Activated naive CD4-positive, alpha-beta T cell treated with anti-CD3 and anti-CD28 coated beads, Interleukin-2, amount 10 ng/mL, durations not matched to agents 7 days and 5 days (primary cell): Measurements from ENCODE around the gene TOB1.
A peak's percentile ranks its signal among the peaks of the same experiment; 100 is the strongest.
"Not testable (repeated sequence)": the region's sequence is repeated elsewhere in the genome, so short reads cannot be mapped to it uniquely, and the experiment has no call there.

ENCODE experiments used
- CTCF ChIA-PET: fragments of 350-600 bp; sonication (Branson Sonifier 250); formaldehyde crosslinking; loops from one replicate; lab custom pipeline; 2021; ENCODE audit warnings: antibody characterized with exemption; lab: Charles Lee
- DNase-seq: peaks from one replicate; pipeline ENCODE4 v3.0.0-alpha.2; 2020
- H3K27ac Mint-ChIP-seq: one replicate; pipeline ENCODE4 v1.8.0; 2021; ENCODE audit warnings: mild to moderate bottlenecking, moderate library complexity, mixed read lengths
- H3K27me3 Mint-ChIP-seq: one replicate; pipeline ENCODE4 v1.8.0; 2021; ENCODE audit warnings: mild to moderate bottlenecking, mixed read lengths
- H3K36me3 Mint-ChIP-seq: one replicate; pipeline ENCODE4 v1.8.0; 2021; ENCODE audit warnings: mixed read lengths
- H3K4me1 Mint-ChIP-seq: one replicate; pipeline ENCODE4 v1.8.0; 2021; ENCODE audit warnings: mixed read lengths
- H3K4me3 Mint-ChIP-seq: one replicate; pipeline ENCODE4 v1.8.0; 2021; ENCODE audit warnings: mild to moderate bottlenecking, moderate library complexity, mixed read lengths
- H3K9me3 Mint-ChIP-seq: one replicate; pipeline ENCODE4 v1.8.0; 2021; ENCODE audit warnings: mixed read lengths

Gene TOB1

DNA sequence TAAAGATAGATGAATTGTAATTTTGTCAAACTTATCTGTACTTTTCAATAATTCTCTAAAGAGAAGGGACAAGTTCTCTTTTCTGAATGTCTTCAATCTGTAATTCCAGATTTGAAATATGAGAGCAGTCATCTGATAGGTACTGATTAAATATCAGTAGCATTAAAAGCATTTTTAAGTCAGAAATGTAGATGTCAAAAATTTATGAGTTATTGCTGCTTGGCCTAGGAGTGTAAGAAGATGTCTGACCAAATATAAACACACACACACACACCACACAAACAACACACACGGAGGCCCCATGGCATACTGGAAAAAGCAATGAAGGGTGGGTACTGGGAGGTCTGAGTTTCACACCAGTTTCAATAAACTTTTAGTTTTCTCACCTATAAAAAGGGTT lies 2.4 kb upstream of the TOB1 start:
- H3K4me3 Mint-ChIP-seq, result peak overlapping the region; percentile 87
- H3K9me3 Mint-ChIP-seq, result no peaks in the 10 kb centered on the region
- peaks cover 3% of the 10 kb centered on the region for H3K27me3 Mint-ChIP-seq
- peak overlapping the region; percentile 98 for H3K27ac Mint-ChIP-seq
- no peak for DNase-seq
- CTCF ChIA-PET, result no interaction called here
- peaks cover 26% of the 10 kb centered on the region for H3K36me3 Mint-ChIP-seq
- H3K4me1 Mint-ChIP-seq, result peaks cover 60% of the 10 kb centered on the region

DNA sequence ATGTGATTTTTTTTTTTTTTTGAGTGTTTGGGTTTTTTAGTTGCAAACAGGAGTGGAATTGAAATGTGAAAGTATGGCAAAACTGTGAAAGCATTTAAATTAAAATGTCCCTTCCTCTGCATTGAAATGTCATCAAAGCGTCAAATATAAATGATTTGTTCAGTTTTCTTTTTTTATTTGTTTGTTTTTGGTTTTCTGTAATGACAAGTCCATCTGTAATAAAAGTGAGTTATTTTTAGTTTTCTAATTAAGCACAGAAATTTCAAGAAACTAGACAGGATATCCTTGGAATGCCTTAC lies 1.9 kb upstream of the TOB1 start:
- CTCF ChIA-PET, result interaction anchor here (1.0 to 2.6 kb wide), 3 partner anchors 50 to 285 kb away, joined by 3 to 9 read pairs (median 4); partner anchors contain the start of gene NME1
- DNase-seq, result no peak
- peaks cover 30% of the 10 kb centered on the region for H3K36me3 Mint-ChIP-seq
- H3K27me3 Mint-ChIP-seq, result peaks cover 3% of the 10 kb centered on the region
- H3K9me3 Mint-ChIP-seq, result no peaks in the 10 kb centered on the region
- H3K4me3 Mint-ChIP-seq, result peak overlapping the region; percentile 87
- peaks cover 60% of the 10 kb centered on the region for H3K4me1 Mint-ChIP-seq
- peak overlapping the region; percentile 98 for H3K27ac Mint-ChIP-seq

DNA sequence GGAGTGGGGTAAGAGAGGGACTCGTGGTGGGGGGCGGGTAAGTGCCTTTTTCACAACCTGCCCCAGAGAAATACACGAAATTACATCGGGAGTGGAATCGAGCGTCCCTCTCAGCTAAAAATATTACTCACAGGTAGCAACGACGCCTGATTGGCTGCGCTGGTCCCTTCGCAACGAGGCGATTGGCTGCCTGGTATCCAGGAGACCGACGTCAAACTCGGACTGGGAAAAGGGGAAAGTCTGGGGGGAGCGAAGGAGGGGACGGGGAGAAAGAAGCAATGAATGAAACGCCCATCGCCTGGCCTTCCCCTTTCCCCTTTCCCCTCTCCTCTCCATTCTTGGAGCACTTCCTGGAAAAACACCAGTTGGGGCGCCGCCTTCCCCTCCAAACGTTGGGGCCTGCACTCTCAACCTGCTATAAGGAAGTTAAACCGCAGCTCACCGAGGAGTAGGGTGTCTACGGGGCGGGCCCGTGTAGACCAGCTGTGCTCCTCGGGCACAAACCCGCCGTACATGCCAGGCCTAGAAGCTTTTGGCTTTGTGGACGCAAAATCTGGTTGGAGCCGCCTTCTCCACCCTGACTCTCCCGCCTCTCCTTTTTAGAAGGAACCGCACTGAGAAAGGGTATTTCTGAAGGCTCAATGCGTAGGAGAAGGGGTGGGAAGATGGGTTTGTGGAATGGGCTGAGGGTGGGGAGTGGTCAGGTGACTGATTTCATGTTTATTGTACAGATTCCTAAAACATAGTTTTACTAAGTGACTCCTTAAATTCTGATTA lies 1.4 kb upstream of the TOB1 start:
- H3K27ac Mint-ChIP-seq, result peak overlapping the region; percentile 98
- H3K9me3 Mint-ChIP-seq, result no peaks in the 10 kb centered on the region
- CTCF ChIA-PET, result interaction anchor here (0.6 to 2.6 kb wide), 7 partner anchors 18 to 286 kb away, joined by 3 to 12 read pairs (median 3); partner anchors contain the start of gene NME1
- DNase-seq, result peak; percentile 93
- H3K4me1 Mint-ChIP-seq, result peaks cover 59% of the 10 kb centered on the region
- H3K36me3 Mint-ChIP-seq, result peaks cover 34% of the 10 kb centered on the region
- peaks cover 3% of the 10 kb centered on the region for H3K27me3 Mint-ChIP-seq
- H3K4me3 Mint-ChIP-seq, result peak overlapping the region; percentile 87

DNA sequence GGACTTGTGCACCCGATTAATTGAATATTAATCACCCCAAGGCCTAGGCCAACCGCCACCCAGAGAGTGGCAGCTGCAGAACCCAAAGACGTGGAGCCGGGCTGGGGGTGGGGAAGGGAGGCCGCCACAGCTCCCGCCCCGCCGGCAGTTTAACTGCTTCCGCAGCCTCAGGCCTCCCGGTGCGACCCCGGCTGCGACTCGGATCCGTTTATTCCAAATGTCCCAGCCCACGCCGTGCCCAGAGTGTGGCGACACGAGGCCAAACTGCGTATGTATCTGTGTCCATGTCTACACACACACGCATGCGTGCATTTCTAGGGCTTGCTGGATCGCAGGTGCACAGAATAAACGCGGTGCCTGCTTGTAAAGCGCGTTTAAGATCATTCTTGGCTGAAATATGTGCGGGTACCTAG lies 802 bp upstream of the TOB1 start:
- Mint-ChIP-seq H3K27ac (peak overlapping the region; percentile 98), H3K27me3 (peaks cover 3% of the 10 kb centered on the region), H3K36me3 (peaks cover 34% of the 10 kb centered on the region), H3K4me1 (peaks cover 54% of the 10 kb centered on the region), H3K4me3 (peak overlapping the region; percentile 87), H3K9me3 (no peaks in the 10 kb centered on the region)
- CTCF ChIA-PET, result interaction anchor here (0.6 to 2.6 kb wide), 11 partner anchors 14 to 286 kb away, joined by 3 to 12 read pairs (median 3); partner anchors contain the start of gene NME1
- peak; percentile 77 for DNase-seq

DNA sequence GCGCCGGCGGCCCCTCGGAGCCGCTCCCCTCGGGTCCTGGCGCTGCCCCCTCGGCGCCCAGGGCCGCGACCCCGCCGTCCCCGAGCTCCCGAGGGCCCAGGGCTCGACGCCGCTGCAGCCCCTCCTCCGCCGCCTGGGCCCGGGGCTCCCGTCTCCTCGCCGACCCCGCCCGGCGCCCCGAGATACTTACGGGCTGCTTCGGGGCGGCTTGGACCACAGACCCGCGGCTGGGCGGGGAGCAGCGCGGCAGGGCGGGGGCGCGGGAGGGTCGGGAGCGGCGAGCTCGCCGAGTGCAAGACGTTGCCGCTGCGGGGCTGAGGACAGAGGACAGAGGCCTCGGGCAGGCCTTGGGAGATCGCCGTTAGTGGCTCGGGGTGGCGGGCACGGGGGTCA lies 290 bp downstream of the TOB1 start:
- peak overlapping the region; percentile 98 for H3K27ac Mint-ChIP-seq
- H3K27me3 Mint-ChIP-seq, result peaks cover 3% of the 10 kb centered on the region
- peak overlapping the region; percentile 87 for H3K4me3 Mint-ChIP-seq
- H3K9me3 Mint-ChIP-seq, result no peaks in the 10 kb centered on the region
- H3K36me3 Mint-ChIP-seq, result peaks cover 44% of the 10 kb centered on the region
- no peak for DNase-seq
- peaks cover 52% of the 10 kb centered on the region for H3K4me1 Mint-ChIP-seq
- CTCF ChIA-PET, result interaction anchor here (0.6 to 2.6 kb wide), 7 partner anchors 13 to 287 kb away, joined by 3 to 12 read pairs (median 5); partner anchors contain the start of gene NME1

DNA sequence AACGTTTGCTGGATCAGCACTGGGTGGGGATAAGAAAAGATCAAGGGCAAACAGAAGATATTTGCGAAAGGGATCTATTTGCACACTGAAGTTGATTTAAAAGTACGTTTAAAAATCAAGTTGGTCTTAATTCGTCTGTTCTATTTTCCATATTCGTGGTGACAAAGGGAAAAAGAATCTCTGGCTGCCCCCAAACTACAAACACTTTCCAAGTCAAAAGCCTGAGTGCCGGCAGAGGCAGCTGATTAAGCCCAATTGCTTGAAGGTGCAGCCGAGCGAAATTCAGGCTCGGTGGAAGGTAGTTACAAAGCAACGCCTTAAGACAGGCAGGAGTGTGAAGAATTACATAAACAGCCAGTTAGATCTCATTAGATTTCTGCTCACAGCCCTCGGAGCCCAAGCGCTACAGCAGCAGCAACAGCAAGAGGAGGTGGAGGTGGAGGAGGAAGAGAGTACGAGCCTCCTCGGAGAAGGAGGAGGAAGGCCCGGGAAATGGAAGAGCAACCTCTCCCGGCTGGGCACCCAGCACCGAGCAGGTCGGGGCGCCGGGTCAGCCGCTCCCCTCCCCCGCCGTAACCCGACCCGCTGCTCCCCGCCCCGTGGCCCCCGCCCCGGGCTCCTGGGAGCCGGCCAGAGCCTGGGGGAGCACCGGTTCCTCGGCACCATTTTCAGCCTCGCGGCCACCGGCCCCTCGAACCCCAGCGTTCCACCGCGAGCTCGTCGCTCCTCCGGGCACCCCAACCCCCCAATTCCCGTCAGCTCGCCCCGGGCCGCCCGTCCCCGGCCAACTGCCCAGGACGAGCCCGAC lies 890 bp downstream of the TOB1 start:
- Mint-ChIP-seq H3K36me3 (peaks cover 45% of the 10 kb centered on the region), H3K4me3 (peak overlapping the region; percentile 95), H3K27ac (peak overlapping the region; percentile 98), H3K4me1 (peaks cover 51% of the 10 kb centered on the region), H3K9me3 (no peaks in the 10 kb centered on the region), H3K27me3 (peaks cover 3% of the 10 kb centered on the region)
- CTCF ChIA-PET, result interaction anchor here (0.7 to 3.5 kb wide), 9 partner anchors 12 to 288 kb away, joined by 3 to 26 read pairs (median 9); partner anchors contain the start of gene NME1
- peak; percentile 68 for DNase-seq

DNA sequence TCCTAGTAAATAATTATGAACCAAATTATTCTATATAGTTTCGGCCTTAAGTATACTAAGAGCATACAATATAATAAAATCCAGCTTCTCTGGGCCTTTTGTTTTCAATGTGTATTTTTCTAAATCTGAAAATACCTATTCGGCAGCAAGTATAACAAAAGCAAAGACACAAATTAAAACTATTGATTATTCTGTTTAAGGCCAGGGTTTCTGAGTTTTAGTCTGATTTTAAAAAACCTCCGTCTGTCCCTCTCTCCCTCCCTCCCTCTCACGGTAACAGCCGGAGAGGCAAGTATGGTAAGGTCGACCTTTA lies 1.5 kb downstream of the TOB1 start:
- Mint-ChIP-seq H3K4me1 (peaks cover 47% of the 10 kb centered on the region), H3K27me3 (peaks cover 3% of the 10 kb centered on the region), H3K4me3 (peak overlapping the region; percentile 95), H3K27ac (peak overlapping the region; percentile 98), H3K36me3 (peaks cover 42% of the 10 kb centered on the region), H3K9me3 (no peaks in the 10 kb centered on the region)
- peak; percentile 42 for DNase-seq
- CTCF ChIA-PET, result interaction anchor here (0.7 to 3.5 kb wide), 6 partner anchors 42 to 288 kb away, joined by 3 to 26 read pairs (median 4); partner anchors contain the start of gene NME1

DNA sequence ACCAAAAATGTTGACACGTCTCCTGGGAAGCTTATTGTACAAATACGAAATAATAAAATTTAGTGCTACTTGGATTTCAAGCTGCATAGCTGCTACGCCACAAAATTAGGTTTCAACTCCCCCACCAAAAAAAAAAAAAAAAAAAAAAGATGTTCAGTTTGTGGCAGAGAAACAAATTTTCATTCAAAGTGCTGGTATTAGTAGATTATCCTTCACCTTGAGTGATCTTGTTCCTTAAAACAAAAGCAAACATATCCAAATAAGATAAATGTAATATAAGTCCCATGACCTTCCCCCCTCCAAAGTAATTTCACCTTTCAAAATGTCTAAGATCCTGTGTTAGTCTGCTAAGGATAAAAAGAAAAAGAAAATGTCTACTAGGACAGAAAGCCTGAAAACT lies 2.2 kb downstream of the TOB1 start:
- Mint-ChIP-seq H3K4me1 (peaks cover 39% of the 10 kb centered on the region), H3K27me3 (peaks cover 3% of the 10 kb centered on the region), H3K36me3 (peaks cover 41% of the 10 kb centered on the region), H3K27ac (peak overlapping the region; percentile 20), H3K9me3 (no peaks in the 10 kb centered on the region), H3K4me3 (peak overlapping the region; percentile 95)
- CTCF ChIA-PET, result interaction anchor here (0.6 to 3.5 kb wide), 10 partner anchors 11 to 138 kb away, joined by 3 to 26 read pairs (median 4); no protein-coding TSS in a partner anchor
- DNase-seq, result no peak

DNA sequence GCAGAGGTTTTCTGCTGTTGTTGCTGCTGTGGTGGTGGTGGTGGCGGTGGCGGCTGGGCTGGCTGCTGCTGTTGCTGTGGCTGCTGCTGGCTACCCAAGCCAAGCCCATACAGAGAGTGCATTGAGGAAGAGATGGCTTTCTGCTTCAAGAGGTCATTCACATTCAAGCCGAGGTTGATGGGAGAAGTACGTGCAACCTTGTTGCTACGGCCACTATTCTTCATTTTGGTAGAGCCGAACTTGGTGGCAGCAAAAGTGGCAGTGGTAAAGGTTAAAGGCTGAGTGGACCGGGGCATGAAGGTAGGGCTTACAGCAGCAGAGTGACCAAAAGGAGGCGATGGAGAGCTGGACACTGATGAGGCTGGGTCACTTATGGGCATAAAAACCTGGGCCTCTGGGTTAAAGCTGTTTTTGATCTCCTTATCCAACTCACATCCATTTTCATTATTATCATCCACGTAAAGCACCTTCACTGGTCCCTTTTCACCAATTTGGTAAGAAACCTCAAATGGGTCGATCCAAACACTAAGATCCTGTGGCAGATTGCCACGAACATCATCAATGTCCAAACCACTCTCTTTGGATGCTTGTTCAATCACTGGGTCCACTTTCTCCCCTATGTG lies 2.8 kb downstream of the TOB1 start:
- no peak overlapping the region for H3K27ac Mint-ChIP-seq

DNA sequence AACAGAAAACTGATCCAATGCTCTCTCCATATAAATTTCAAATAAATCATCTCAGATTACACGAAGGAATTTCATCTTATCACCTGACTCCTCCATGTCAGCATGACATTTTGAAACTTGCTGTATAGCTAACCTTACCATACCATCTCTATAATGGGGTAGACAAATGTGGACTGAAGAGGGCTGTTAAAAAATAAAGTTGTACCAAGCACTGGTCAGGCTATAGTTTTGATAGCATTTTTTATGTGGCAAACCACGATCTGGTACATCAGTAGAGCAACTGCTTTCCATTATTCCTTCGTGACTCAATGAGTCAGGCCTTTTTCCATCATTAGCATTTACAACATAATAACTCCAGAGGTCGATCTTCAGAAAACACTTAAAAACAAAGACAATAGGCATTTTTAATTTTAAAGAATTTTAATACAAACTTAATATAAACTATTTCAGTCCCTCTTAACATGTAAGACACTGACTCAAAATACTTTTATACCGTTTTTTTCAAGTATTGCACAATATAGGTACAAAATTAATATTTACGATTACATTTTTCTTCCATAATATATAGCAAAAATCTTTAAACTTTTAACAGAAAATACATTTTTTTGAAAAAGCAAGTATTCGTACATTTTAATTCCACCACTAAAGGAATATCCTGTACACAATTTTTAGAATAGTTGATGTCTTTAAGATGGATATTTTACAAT lies 4.2 kb downstream of the TOB1 start:
- no peaks in the 10 kb centered on the region for H3K27me3 Mint-ChIP-seq
- peaks cover 34% of the 10 kb centered on the region for H3K36me3 Mint-ChIP-seq
- no peaks in the 10 kb centered on the region for H3K9me3 Mint-ChIP-seq
- no peak overlapping the region for H3K27ac Mint-ChIP-seq
- DNase-seq, result no peak
- CTCF ChIA-PET, result interaction anchor here (1.2 to 3.5 kb wide), 8 partner anchors 9 to 94 kb away, joined by 3 to 26 read pairs (median 14); no protein-coding TSS in a partner anchor
- H3K4me1 Mint-ChIP-seq, result peaks cover 26% of the 10 kb centered on the region
- H3K4me3 Mint-ChIP-seq, result no peak overlapping the region

More for the DNA sequence above, 2.8 kb downstream of the TOB1 start:
- peak; percentile 61 for DNase-seq
- Mint-ChIP-seq H3K36me3 (peaks cover 37% of the 10 kb centered on the region), H3K4me3 (peak overlapping the region; percentile 95), H3K9me3 (no peaks in the 10 kb centered on the region), H3K4me1 (peaks cover 33% of the 10 kb centered on the region), H3K27me3 (peaks cover 3% of the 10 kb centered on the region)
- CTCF ChIA-PET, result interaction anchor here (0.6 to 3.5 kb wide), 11 partner anchors 10 to 139 kb away, joined by 3 to 26 read pairs (median 4); no protein-coding TSS in a partner anchor

DNA sequence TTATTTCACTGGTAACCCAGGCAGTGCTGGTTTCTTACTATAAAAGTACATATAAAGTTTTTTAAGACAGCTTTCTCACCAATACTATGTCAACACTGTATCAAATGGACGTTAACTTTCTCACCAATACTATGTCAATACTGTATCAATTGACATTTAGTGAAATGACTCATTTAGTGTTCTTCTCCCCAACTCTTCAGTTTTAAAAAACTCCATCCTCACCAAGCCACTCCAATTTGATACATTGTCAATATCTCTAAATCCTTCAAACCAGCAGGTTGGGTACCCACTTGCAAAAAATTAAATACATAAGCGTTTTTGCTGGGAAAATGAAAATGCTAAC lies 4.8 kb downstream of the TOB1 start:
- DNase-seq, result no peak
- H3K4me1 Mint-ChIP-seq, result peaks cover 26% of the 10 kb centered on the region
- no peaks in the 10 kb centered on the region for H3K9me3 Mint-ChIP-seq
- no peaks in the 10 kb centered on the region for H3K27me3 Mint-ChIP-seq
- no peak overlapping the region for H3K4me3 Mint-ChIP-seq
- no peak overlapping the region for H3K27ac Mint-ChIP-seq
- peaks cover 34% of the 10 kb centered on the region for H3K36me3 Mint-ChIP-seq
- CTCF ChIA-PET, result interaction anchor here (1.0 to 3.0 kb wide), 7 partner anchors 9 to 95 kb away, joined by 3 to 20 read pairs (median 4); no protein-coding TSS in a partner anchor

DNA sequence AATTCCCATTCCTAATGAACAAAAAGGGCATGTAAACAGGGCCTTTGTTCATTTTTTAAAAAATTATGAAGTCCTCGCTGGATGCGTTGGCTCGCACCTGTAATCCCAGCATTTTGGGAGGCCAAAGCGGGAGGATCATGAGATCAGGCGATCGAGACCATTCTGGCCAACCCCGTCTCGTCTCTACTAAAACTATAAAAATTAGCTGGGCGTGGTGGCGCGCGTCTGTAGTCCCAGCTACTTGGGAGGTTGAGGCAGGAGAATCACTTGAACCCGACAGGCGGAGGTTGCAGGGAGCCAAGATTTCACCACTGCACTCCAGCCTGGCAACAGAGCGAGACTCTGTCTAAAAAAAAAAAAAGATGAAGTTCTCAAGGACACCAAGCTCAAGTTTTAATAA lies 6.4 kb downstream of the TOB1 start:
- peaks cover 29% of the 10 kb centered on the region for H3K36me3 Mint-ChIP-seq
- H3K9me3 Mint-ChIP-seq, DNase-seq, H3K27ac Mint-ChIP-seq, H3K4me3 Mint-ChIP-seq, H3K27me3 Mint-ChIP-seq: not testable (repeated sequence)
- CTCF ChIA-PET, result interaction anchor here (1.2 to 3.0 kb wide), 3 partner anchors 89 to 97 kb away, joined by 4 to 12 read pairs (median 12); no protein-coding TSS in a partner anchor
- H3K4me1 Mint-ChIP-seq, result peaks cover 31% of the 10 kb centered on the region
